Activated T-cell treated with anti-CD3 and anti-CD28 coated beads, Interleukin-2, amount 50 U/mL, for 72 hours (primary cell): Measurements from ENCODE around the gene OR10H1. TPM values are rescaled to one million over a fixed set of nuclear protein-coding genes. Genes with fewer than 3 reads are reported as not detected.
"Not testable (repeated sequence)": the region's sequence is repeated elsewhere in the genome, so short reads cannot be mapped to it uniquely, and the experiment has no call there.

Experiments
- ATAC-seq, 2 donors: fragments of 150-1000 bp; cut with Tn5 transposase; replicated peaks in 1 of 2; 2 replicates each; pipeline ENCODE4 v1.10.0; 2021; ENCODE audit warnings: moderate library complexity in 2 of 2, mild to moderate bottlenecking in 1 of 2
- DNase-seq, 2 donors: peaks; one replicate each; pipeline ENCODE4 v3.0.0; 2021 to 2022; ENCODE audit warnings: mixed read lengths in 1 of 2
- H3K27ac Mint-ChIP-seq: one replicate; pipeline ENCODE4 v1.8.0; 2022; ENCODE audit warnings: mild to moderate bottlenecking, moderate library complexity, mixed read lengths
- H3K27me3 Mint-ChIP-seq: one replicate; pipeline ENCODE4 v1.8.0; 2022; ENCODE audit warnings: low read depth, mixed read lengths
- H3K36me3 Mint-ChIP-seq, 2 donors: one replicate each; pipeline ENCODE4 v1.8.0; 2022; ENCODE audit warnings: mixed read lengths in 2 of 2, mild to moderate bottlenecking in 1 of 2; ENCODE audit not compliant: insufficient read depth in 2 of 2
- H3K4me1 Mint-ChIP-seq: one replicate; pipeline ENCODE4 v1.8.0; 2022; ENCODE audit warnings: low read depth, mixed read lengths
- H3K4me3 Mint-ChIP-seq, 2 donors: one replicate each; pipeline ENCODE4 v1.8.0; 2022; ENCODE audit warnings: mild to moderate bottlenecking in 2 of 2, mixed read lengths in 2 of 2, moderate library complexity in 2 of 2
- H3K9me3 Mint-ChIP-seq, 2 donors: one replicate each; pipeline ENCODE4 v1.8.0; 2022; ENCODE audit warnings: mixed read lengths in 2 of 2
- total RNA-seq, 2 donors: library from RNA; stranded (reverse); gene quantifications; one replicate each; pipeline ENCODE4 v1.2.3, GENCODE V29; 2022

Gene OR10H1
- total RNA-seq, 2 donors from 2014 or later, result 0.07 TPM; not detected in 1

- H3K4me1 Mint-ChIP-seq, result peaks cover 9% of the 10 kb centered on the region
- H3K36me3 Mint-ChIP-seq, result no peaks in the 10 kb centered on the region
- H3K27me3 Mint-ChIP-seq, result peaks cover 23% of the 10 kb centered on the region
- no peak overlapping the region for H3K4me3 Mint-ChIP-seq
- DNase-seq (no peak), ATAC-seq (no peak)
- peaks cover 0 to 4% of the 10 kb centered on the region in 2 donors for H3K9me3 Mint-ChIP-seq
- no peak overlapping the region for H3K27ac Mint-ChIP-seq
Observed at GRCh38 chr19:15812060-15812722, 3.3 kb downstream of the OR10H1 start.

- H3K4me3 Mint-ChIP-seq, result no peak overlapping the region
- H3K9me3 Mint-ChIP-seq, result peaks cover 0 to 4% of the 10 kb centered on the region in 2 donors
- no peak overlapping the region for H3K27ac Mint-ChIP-seq
- peaks cover 9% of the 10 kb centered on the region for H3K4me1 Mint-ChIP-seq
- H3K36me3 Mint-ChIP-seq, result no peaks in the 10 kb centered on the region
- H3K27me3 Mint-ChIP-seq, result peaks cover 23% of the 10 kb centered on the region
- no peak for DNase-seq
- no peak for ATAC-seq
Observed at GRCh38 chr19:15811476-15811875, 4.0 kb downstream of the OR10H1 start.

GRCh38 chr19:15810335-15810734, 5.1 kb downstream of the OR10H1 start:
- H3K27me3 Mint-ChIP-seq, result peaks cover 23% of the 10 kb centered on the region
- peaks cover 0 to 4% of the 10 kb centered on the region in 2 donors for H3K9me3 Mint-ChIP-seq
- H3K36me3 Mint-ChIP-seq, result no peaks in the 10 kb centered on the region
- ATAC-seq (no peak), DNase-seq (no peak)
- H3K27ac Mint-ChIP-seq, result no peak overlapping the region
- peaks cover 9% of the 10 kb centered on the region for H3K4me1 Mint-ChIP-seq
- no peak overlapping the region for H3K4me3 Mint-ChIP-seq

GRCh38 chr19:15794279-15794678, 21.2 kb downstream of the OR10H1 start:
- not testable (repeated sequence) for H3K27ac Mint-ChIP-seq, H3K4me3 Mint-ChIP-seq, H3K4me1 Mint-ChIP-seq, DNase-seq, H3K36me3 Mint-ChIP-seq, ATAC-seq, H3K9me3 Mint-ChIP-seq
- peaks cover 19% of the 10 kb centered on the region for H3K27me3 Mint-ChIP-seq

- Mint-ChIP-seq H3K9me3 (no peaks in the 10 kb centered on the region), H3K27me3 (peaks cover 26% of the 10 kb centered on the region), H3K27ac (no peak overlapping the region), H3K4me3 (no peak overlapping the region), H3K4me1 (no peaks in the 10 kb centered on the region), H3K36me3 (no peaks in the 10 kb centered on the region)
- ATAC-seq (no peak), DNase-seq (no peak)
Observed at GRCh38 chr19:15790096-15790495, 25.4 kb downstream of the OR10H1 start.

GRCh38 chr19:15788594-15789270, 26.7 kb downstream of the OR10H1 start:
- H3K4me3 Mint-ChIP-seq, result no peak overlapping the region
- H3K27me3 Mint-ChIP-seq, result peaks cover 26% of the 10 kb centered on the region
- no peak for DNase-seq
- no peak for ATAC-seq
- no peak overlapping the region for H3K27ac Mint-ChIP-seq
- H3K9me3 Mint-ChIP-seq, result no peaks in the 10 kb centered on the region
- H3K4me1 Mint-ChIP-seq, result no peaks in the 10 kb centered on the region
- H3K36me3 Mint-ChIP-seq, result no peaks in the 10 kb centered on the region

GRCh38 chr19:15787611-15788155, 27.8 kb downstream of the OR10H1 start, which contains the start of gene OR10H5:
TSS of gene OR10H5 (plus strand) at chr19:15787661. CDS start at chr19:15794049, 6,388 bp downstream.
- DNase-seq (no peak), ATAC-seq (no peak)
- H3K27ac Mint-ChIP-seq, result no peak within 1 kb of the TSS
- H3K9me3 Mint-ChIP-seq, result no peaks in the 10 kb centered on the region
- no peaks in the 10 kb centered on the region for H3K36me3 Mint-ChIP-seq
- no peak within 1 kb of the TSS for H3K4me3 Mint-ChIP-seq
- peaks cover 26% of the 10 kb centered on the region for H3K27me3 Mint-ChIP-seq
- H3K4me1 Mint-ChIP-seq, result no peaks in the 10 kb centered on the region

GRCh38 chr19:15782896-15783295, 32.6 kb downstream of the OR10H1 start:
- not testable (repeated sequence) for H3K4me3 Mint-ChIP-seq, DNase-seq, H3K27ac Mint-ChIP-seq, H3K9me3 Mint-ChIP-seq, H3K4me1 Mint-ChIP-seq, H3K36me3 Mint-ChIP-seq, ATAC-seq
- peaks cover 13% of the 10 kb centered on the region for H3K27me3 Mint-ChIP-seq

GRCh38 chr19:15782211-15782610, 33.3 kb downstream of the OR10H1 start:
- Mint-ChIP-seq H3K9me3 (no peaks in the 10 kb centered on the region), H3K4me1 (no peaks in the 10 kb centered on the region), H3K36me3 (no peaks in the 10 kb centered on the region), H3K4me3 (no peak overlapping the region), H3K27me3 (peaks cover 6% of the 10 kb centered on the region), H3K27ac (no peak overlapping the region)
- DNase-seq (no peak), ATAC-seq (no peak)

GRCh38 chr19:15781661-15782060, 33.8 kb downstream of the OR10H1 start:
- no peak overlapping the region for H3K4me3 Mint-ChIP-seq
- H3K36me3 Mint-ChIP-seq, result no peaks in the 10 kb centered on the region
- DNase-seq, result no peak
- H3K4me1 Mint-ChIP-seq, result no peaks in the 10 kb centered on the region
- peaks cover 6% of the 10 kb centered on the region for H3K27me3 Mint-ChIP-seq
- ATAC-seq, result no peak
- no peak overlapping the region for H3K27ac Mint-ChIP-seq
- H3K9me3 Mint-ChIP-seq, result no peaks in the 10 kb centered on the region

GRCh38 chr19:15780610-15781418, 34.6 kb downstream of the OR10H1 start:
- H3K4me1 Mint-ChIP-seq, result no peaks in the 10 kb centered on the region
- DNase-seq, result no peak
- peak in 1 of 2 donors; percentile 26 for ATAC-seq
- peaks cover 8% of the 10 kb centered on the region for H3K27me3 Mint-ChIP-seq
- no peaks in the 10 kb centered on the region for H3K36me3 Mint-ChIP-seq
- no peak overlapping the region for H3K27ac Mint-ChIP-seq
- no peak overlapping the region for H3K4me3 Mint-ChIP-seq
- H3K9me3 Mint-ChIP-seq, result no peaks in the 10 kb centered on the region

- H3K9me3 Mint-ChIP-seq, result no peaks in the 10 kb centered on the region
- peaks cover 8% of the 10 kb centered on the region for H3K27me3 Mint-ChIP-seq
- H3K27ac Mint-ChIP-seq, result no peak overlapping the region
- H3K4me1 Mint-ChIP-seq, result no peaks in the 10 kb centered on the region
- no peaks in the 10 kb centered on the region for H3K36me3 Mint-ChIP-seq
- no peak for DNase-seq
- no peak overlapping the region for H3K4me3 Mint-ChIP-seq
- no peak for ATAC-seq
Observed at GRCh38 chr19:15779756-15780476, 35.5 kb downstream of the OR10H1 start.
